Small intestine (tissue), 7 donors: Measurements from ENCODE around the gene ZNF747. TPM values are rescaled to one million over a fixed set of nuclear protein-coding genes. Genes with fewer than 3 reads are reported as not detected.
A peak's percentile ranks its signal among the peaks of the same experiment; 100 is the strongest.

Experiments
- DNase-seq, 2 donors: peaks; one replicate each; pipeline versions ENCODE4 v3.0.0 to v3.0.0-alpha.2; 2013
- FAIRE-seq: peaks from 2 replicates; lab custom pipeline; 2012; peaks lifted over from hg19 to GRCh38; lab: Jason Lieb, UNC
- H3K27ac ChIP-seq, 3 donors: one replicate each; pipeline ENCODE4 v1.5.1; 2013; ENCODE audit warnings: low read length in 2 of 3, mild to moderate bottlenecking in 2 of 3, control low read depth in 1 of 3, inconsistent platforms in 1 of 3, low read depth in 1 of 3, moderate library complexity in 1 of 3
- H3K27me3 ChIP-seq, 3 donors: one replicate each; pipeline ENCODE4 v1.6.1; 2013; ENCODE audit warnings: low read length in 3 of 3, inconsistent platforms in 1 of 3; ENCODE audit not compliant: control insufficient read depth in 3 of 3, insufficient read depth in 3 of 3
- H3K36me3 ChIP-seq, 3 donors: one replicate each; pipeline ENCODE4 v1.6.1; 2013; ENCODE audit warnings: low read length in 3 of 3, inconsistent platforms in 1 of 3, low read depth in 1 of 3, mild to moderate bottlenecking in 1 of 3, moderate library complexity in 1 of 3; ENCODE audit not compliant: control insufficient read depth in 3 of 3, insufficient read depth in 2 of 3
- H3K4me1 ChIP-seq, 3 donors: one replicate each; pipeline ENCODE4 v1.6.1; 2013; ENCODE audit warnings: low read length in 2 of 3, inconsistent platforms in 1 of 3, low read depth in 1 of 3, mild to moderate bottlenecking in 1 of 3, moderate library complexity in 1 of 3; ENCODE audit not compliant: control insufficient read depth in 3 of 3, insufficient read depth in 2 of 3
- H3K4me3 ChIP-seq, 3 donors: one replicate each; pipeline ENCODE4 v1.5.1; 2013; ENCODE audit warnings: low read length in 3 of 3, control low read depth in 1 of 3, inconsistent platforms in 1 of 3, low read depth in 1 of 3, mild to moderate bottlenecking in 1 of 3, moderate library complexity in 1 of 3
- H3K9me3 ChIP-seq, 2 donors: one replicate each; pipeline ENCODE4 v1.6.1; 2013; ENCODE audit warnings: low read depth in 1 of 2, low read length in 1 of 2; ENCODE audit not compliant: control insufficient read depth in 2 of 2, insufficient read depth in 1 of 2
- WGBS, 3 donors: extraction: QIAGEN DNeasy Blood & Tissue Kit; methylation state at CpG; one replicate each; pipeline ENCODE4 v1.1.7; 2013; 5-methylcytosine and 5-hydroxymethylcytosine counted together
- polyA plus RNA-seq, 4 donors: library from polyadenylated mRNA; stranded (reverse) in 3 of 4; unstranded in 1 of 4; fragments of 200-250 nt in 3 of 4; fragments of 120-200 nt in 1 of 4; gene quantifications; one replicate each; pipeline versions ENCODE4 v1.2.1 to v1.2.3, GENCODE V29; 2013
- donor health status: healthy with polysubstance abuse.
- donor health status: control.
- donor health status: control.
- donor health status: Bipolar disorder and iron deficiency.
- donor health status: healthy.

Gene ZNF747
- polyA plus RNA-seq, 4 donors = 7.6 to 10.6 (median 8.8) TPM

- FAIRE-seq = no peak
- Histone ChIP-seq H3K27me3 (no peaks in the 10 kb centered on the region), H3K4me1 (peaks cover 0 to 17% (median 0%) of the 10 kb centered on the region in 3 donors), H3K27ac (peak overlapping the region in 1 of 3 donors; percentile 98), H3K4me3 (no peak overlapping the region), H3K36me3 (peaks cover 0 to 20% (median 0%) of the 10 kb centered on the region in 3 donors), H3K9me3 (no peaks in the 10 kb centered on the region)
- DNase-seq = no peak
- WGBS, 3 donors = 85 to 93% (median 90%) methylated on average over 34 to 44 of the region's 44 CpGs
Measured at GRCh38 chr16:30569746-30570635, 35.3 kb upstream of the ZNF747 start.

GRCh38 chr16:30569281-30569680, 34.6 kb upstream of the ZNF747 start:
- H3K4me1 ChIP-seq = peaks cover 0 to 17% (median 0%) of the 10 kb centered on the region in 3 donors
- H3K27ac ChIP-seq = no peak overlapping the region
- H3K9me3 ChIP-seq = no peaks in the 10 kb centered on the region
- H3K36me3 ChIP-seq = peaks cover 0 to 20% (median 0%) of the 10 kb centered on the region in 3 donors
- FAIRE-seq (no peak), DNase-seq (no peak)
- H3K4me3 ChIP-seq = no peak overlapping the region
- WGBS, 3 donors = 85 to 95% (median 89%) methylated on average over 3 of the region's 3 CpGs
- H3K27me3 ChIP-seq = no peaks in the 10 kb centered on the region

GRCh38 chr16:30567991-30568638, 33.5 kb upstream of the ZNF747 start:
- DNase-seq = peak in 1 of 2 donors; percentile 44
- Histone ChIP-seq H3K27me3 (no peaks in the 10 kb centered on the region), H3K36me3 (peaks cover 0 to 14% (median 0%) of the 10 kb centered on the region in 3 donors), H3K4me1 (peaks cover 0 to 17% (median 0%) of the 10 kb centered on the region in 3 donors), H3K27ac (peak overlapping the region in 2 of 3 donors; percentile 8 to 71), H3K4me3 (no peak overlapping the region), H3K9me3 (no peaks in the 10 kb centered on the region)
- no peak for FAIRE-seq
- WGBS, 3 donors = 49 to 78% (median 57%) methylated on average over 6 of the region's 6 CpGs

- Histone ChIP-seq H3K27ac (peak overlapping the region in 1 of 3 donors; percentile 71), H3K4me3 (no peak overlapping the region), H3K36me3 (peaks cover 0 to 14% (median 0%) of the 10 kb centered on the region in 3 donors), H3K4me1 (peaks cover 0 to 16% (median 0%) of the 10 kb centered on the region in 3 donors), H3K9me3 (no peaks in the 10 kb centered on the region), H3K27me3 (no peaks in the 10 kb centered on the region)
- no peak for FAIRE-seq
- DNase-seq = no peak
- 69 to 78% (median 75%) methylated on average over 14 of the region's 14 CpGs for WGBS, 3 donors
Measured at GRCh38 chr16:30567160-30567990, 32.7 kb upstream of the ZNF747 start.

GRCh38 chr16:30566531-30566930, 31.9 kb upstream of the ZNF747 start:
- DNase-seq (no peak), FAIRE-seq (no peak)
- Histone ChIP-seq H3K9me3 (no peaks in the 10 kb centered on the region), H3K27me3 (no peaks in the 10 kb centered on the region), H3K27ac (no peak overlapping the region), H3K4me3 (no peak overlapping the region), H3K4me1 (peaks cover 0 to 13% (median 0%) of the 10 kb centered on the region in 3 donors), H3K36me3 (peaks cover 0 to 14% (median 0%) of the 10 kb centered on the region in 3 donors)
- WGBS, 3 donors = 85 to 91% (median 87%) methylated on average over 4 of the region's 4 CpGs

- Histone ChIP-seq H3K9me3 (no peaks in the 10 kb centered on the region), H3K4me1 (peaks cover 0 to 12% (median 0%) of the 10 kb centered on the region in 3 donors), H3K27me3 (no peaks in the 10 kb centered on the region), H3K27ac (no peak overlapping the region), H3K36me3 (peaks cover 0 to 14% (median 0%) of the 10 kb centered on the region in 3 donors), H3K4me3 (no peak overlapping the region)
- FAIRE-seq (no peak), DNase-seq (no peak)
- WGBS, 3 donors = 69 to 70% (median 70%) methylated on average over 8 of the region's 8 CpGs
Measured at GRCh38 chr16:30565984-30566383, 31.3 kb upstream of the ZNF747 start.

GRCh38 chr16:30565526-30565925, 30.9 kb upstream of the ZNF747 start:
- no peaks in the 10 kb centered on the region for H3K27me3 ChIP-seq
- H3K4me1 ChIP-seq = peaks cover 0 to 9% (median 0%) of the 10 kb centered on the region in 3 donors
- H3K27ac ChIP-seq = no peak overlapping the region
- DNase-seq (no peak), FAIRE-seq (no peak)
- H3K4me3 ChIP-seq = no peak overlapping the region
- 67 to 79% (median 68%) methylated on average over 7 of the region's 7 CpGs for WGBS, 3 donors
- H3K36me3 ChIP-seq = peaks cover 0 to 14% (median 0%) of the 10 kb centered on the region in 3 donors
- no peaks in the 10 kb centered on the region for H3K9me3 ChIP-seq
